Inferior parietal cortex (tissue), 1 donor: ENCODE results near the gene TLR5.

Experiments
- DNase-seq: peaks from one replicate; pipeline ENCODE4 v3.0.0-alpha.2; 2016; ENCODE audit errors: extremely low spot score

Gene TLR5

GRCh38 chr1:223068900-223069665 lies 74.0 kb downstream of the TLR5 start:
- peak; percentile 13 for DNase-seq

- DNase-seq = no peak
These were observed 75.1 kb downstream of the TLR5 start for GRCh38 chr1:223067914-223068313.

- no peak for DNase-seq
These were observed 76.6 kb downstream of the TLR5 start for GRCh38 chr1:223066415-223066814.

GRCh38 chr1:223062177-223062576 lies 80.9 kb downstream of the TLR5 start:
- DNase-seq = no peak

- DNase-seq = no peak
These were observed 83.5 kb downstream of the TLR5 start for GRCh38 chr1:223059526-223059925.
